SH-SY5Y (cell line): ENCODE results near the gene FTL.

Experiments used
- GATA2 ChIP-seq: IDR thresholded peaks from 2 replicates; pipeline ENCODE4 v1.6.1; 2011; ENCODE audit warnings: mild to moderate bottlenecking, low read depth, low read length
- GATA3 ChIP-seq: IDR thresholded peaks from 2 replicates; pipeline ENCODE4 v1.6.1; 2011; ENCODE audit warnings: low read depth, mild to moderate bottlenecking, low read length, moderate library complexity

- TF ChIP-seq GATA2 (no peak), GATA3 (no peak)
Observed at GRCh38 chr19:48926909-48927308, 38.2 kb upstream of the FTL start.
